BJ (cell line): ENCODE data around the gene HCST. TPM values are rescaled to one million over a fixed set of nuclear protein-coding genes. Genes with fewer than 3 reads are reported as not detected.

Source experiments
- CTCF ChIA-PET: fragments of 350-600 bp; formaldehyde crosslinking; extraction: SDS; loops from one replicate; lab custom pipeline; 2021; ENCODE audit warnings: antibody characterized with exemption, inconsistent platforms; lab: Yijun Ruan, JAX
- POLR2A ChIA-PET: fragments of 300-600 bp; sonication (Branson Sonifier 250); formaldehyde crosslinking; extraction: SDS; loops from one replicate; lab custom pipeline; 2021; ENCODE audit warnings: antibody characterized with exemption; lab: Charles Lee
- DNase-seq: peaks from one replicate; pipeline ENCODE4 v3.0.0-alpha.2; 2011; ENCODE audit warnings: low read depth
- H3K27me3 ChIP-seq: 2 replicates; pipeline ENCODE4 v1.6.0; 2011; ENCODE audit warnings: low read length; ENCODE audit not compliant: control insufficient read depth, insufficient read depth
- H3K36me3 ChIP-seq: 2 replicates; pipeline ENCODE4 v1.5.1; 2011; ENCODE audit warnings: low read length; ENCODE audit not compliant: control insufficient read depth, insufficient read depth
- H3K4me3 ChIP-seq: 2 replicates; pipeline ENCODE4 v1.5.1; 2011; ENCODE audit warnings: low read depth, mild to moderate bottlenecking, control low read depth, low read length
- CTCF ChIP-seq: IDR thresholded peaks from 2 replicates; pipeline ENCODE4 v1.5.1; 2011; ENCODE audit warnings: low read depth, mild to moderate bottlenecking, control low read depth, inconsistent platforms, low read length, moderate library complexity; ENCODE audit not compliant: insufficient read depth
- polyA plus RNA-seq: library from polyadenylated mRNA; depleted of rRNA; stranded (reverse); fragments of >200 nt; gene quantifications from 2 replicates; pipeline ENCODE4 v1.2.3, GENCODE V29; 2011

HCST gene
- polyA plus RNA-seq, 1 experiment, result 1.2 TPM

- ChIA-PET CTCF (interaction anchor here (1.7 to 2.7 kb wide), 2 partner anchors 12 to 37 kb away, joined by 7 to 18 read pairs; no protein-coding TSS in a partner anchor), POLR2A (interaction anchor here (0.7 kb wide), 1 partner anchor 37 kb away, joined by 3 read pairs; no protein-coding TSS in a partner anchor)
- Histone ChIP-seq H3K27me3 (no peaks in the 10 kb centered on the region), H3K4me3 (no peak overlapping the region), H3K36me3 (peaks cover 30% of the 10 kb centered on the region)
- no peak for TF ChIP-seq CTCF
- DNase-seq, result no peak
These were observed 8.0 kb upstream of the HCST start for GRCh38 chr19:35894342-35894741.

- Histone ChIP-seq H3K27me3 (no peaks in the 10 kb centered on the region), H3K4me3 (no peak overlapping the region), H3K36me3 (peaks cover 20% of the 10 kb centered on the region)
- ChIA-PET CTCF (interaction anchor here (0.8 kb wide), 1 partner anchor 30 kb away, joined by 3 read pairs; no protein-coding TSS in a partner anchor), POLR2A (no interaction called here)
- no peak for TF ChIP-seq CTCF
- DNase-seq, result no peak
These were observed 6.3 kb upstream of the HCST start for GRCh38 chr19:35895911-35896642.

GRCh38 chr19:35896643-35897040, 5.7 kb upstream of the HCST start:
- DNase-seq, result no peak
- CTCF ChIA-PET, result no interaction called here
- POLR2A ChIA-PET, result no interaction called here
- H3K27me3 ChIP-seq, result no peaks in the 10 kb centered on the region
- no peak for TF ChIP-seq CTCF
- H3K36me3 ChIP-seq, result peaks cover 20% of the 10 kb centered on the region
- H3K4me3 ChIP-seq, result no peak overlapping the region

GRCh38 chr19:35897706-35898451, 4.5 kb upstream of the HCST start:
- CTCF ChIA-PET, result interaction anchor here (1.4 to 1.5 kb wide), 2 partner anchors 16 to 33 kb away, joined by 5 to 6 read pairs; no protein-coding TSS in a partner anchor
- POLR2A ChIA-PET, result no interaction called here
- Histone ChIP-seq H3K27me3 (no peaks in the 10 kb centered on the region), H3K36me3 (peaks cover 17% of the 10 kb centered on the region), H3K4me3 (peak overlapping the region; percentile 77)
- no peak for DNase-seq
- no peak for TF ChIP-seq CTCF

GRCh38 chr19:35898499-35898809, 3.9 kb upstream of the HCST start:
- CTCF ChIA-PET, result interaction anchor here (1.4 to 1.5 kb wide), 2 partner anchors 16 to 33 kb away, joined by 5 to 6 read pairs; no protein-coding TSS in a partner anchor
- POLR2A ChIA-PET, result no interaction called here
- TF ChIP-seq CTCF, result no peak
- H3K36me3 ChIP-seq, result peaks cover 15% of the 10 kb centered on the region
- DNase-seq, result no peak
- H3K4me3 ChIP-seq, result peak overlapping the region; percentile 77
- no peaks in the 10 kb centered on the region for H3K27me3 ChIP-seq
